ENCODE results near the gene C16orf95.
"Not testable (repeated sequence)": the region's sequence is repeated elsewhere in the genome, so short reads cannot be mapped to it uniquely, and the experiment has no call there.

C16orf95 gene

DNA sequence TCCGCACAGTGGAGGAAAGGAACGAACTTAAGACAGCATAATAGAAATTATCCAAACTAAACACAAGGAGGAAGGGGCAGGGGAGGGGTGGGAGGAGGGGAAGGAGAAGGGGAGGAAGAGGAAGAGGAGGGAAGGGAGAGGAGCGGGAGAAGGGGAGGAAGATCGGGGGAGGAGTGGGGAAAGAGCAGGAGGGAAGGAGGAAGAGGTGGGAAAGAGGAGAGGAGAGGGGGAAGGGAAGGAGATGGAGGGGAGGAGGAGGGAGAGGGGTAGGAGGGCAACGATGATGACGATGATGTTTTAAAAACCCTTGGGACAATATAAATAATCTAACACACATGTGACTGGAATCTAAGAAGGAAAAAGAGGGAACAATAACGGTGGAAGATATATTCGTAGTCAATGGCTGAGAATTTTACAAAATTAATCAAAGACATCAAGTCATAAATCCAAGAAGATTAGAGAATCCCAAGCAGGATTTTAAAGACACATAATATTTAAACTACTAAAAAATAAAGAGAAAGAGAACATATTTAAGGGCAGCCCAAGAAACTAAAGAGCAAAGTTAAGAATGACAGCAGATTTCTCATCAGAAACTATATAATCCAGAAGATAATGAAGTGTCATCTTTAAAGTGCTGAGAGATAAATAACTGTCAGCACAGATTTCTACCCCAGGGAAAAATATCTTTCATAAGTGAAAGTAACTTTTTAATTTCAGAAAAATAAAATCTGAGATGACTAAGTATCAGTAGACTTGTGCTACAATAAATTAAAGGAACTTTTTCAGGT is 30.2 kb downstream of the C16orf95 start:
- no peak for DNase-seq (ENCODE audit: low spot score)

DNA sequence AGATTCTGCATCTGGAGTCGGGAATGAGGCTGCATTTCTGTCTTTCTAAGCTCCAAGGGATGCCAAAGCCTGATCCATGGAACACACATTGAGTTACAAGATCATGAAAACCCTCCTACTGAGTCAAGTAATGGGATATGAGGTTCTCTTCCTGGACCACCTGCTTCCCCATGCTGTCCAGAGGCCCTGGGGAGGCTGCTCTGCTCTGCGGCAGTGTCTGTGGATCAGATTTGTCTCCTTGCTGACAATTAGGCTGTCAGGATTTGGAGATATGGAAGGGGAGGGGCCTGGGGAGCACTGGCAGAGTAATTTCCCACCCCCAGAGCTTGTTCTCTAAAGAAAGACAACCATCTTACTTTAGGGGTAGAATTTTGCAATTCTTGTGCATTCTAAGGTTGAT is 33.0 kb downstream of the C16orf95 start:
- DNase-seq (ENCODE audit: low spot score), result no peak

DNA sequence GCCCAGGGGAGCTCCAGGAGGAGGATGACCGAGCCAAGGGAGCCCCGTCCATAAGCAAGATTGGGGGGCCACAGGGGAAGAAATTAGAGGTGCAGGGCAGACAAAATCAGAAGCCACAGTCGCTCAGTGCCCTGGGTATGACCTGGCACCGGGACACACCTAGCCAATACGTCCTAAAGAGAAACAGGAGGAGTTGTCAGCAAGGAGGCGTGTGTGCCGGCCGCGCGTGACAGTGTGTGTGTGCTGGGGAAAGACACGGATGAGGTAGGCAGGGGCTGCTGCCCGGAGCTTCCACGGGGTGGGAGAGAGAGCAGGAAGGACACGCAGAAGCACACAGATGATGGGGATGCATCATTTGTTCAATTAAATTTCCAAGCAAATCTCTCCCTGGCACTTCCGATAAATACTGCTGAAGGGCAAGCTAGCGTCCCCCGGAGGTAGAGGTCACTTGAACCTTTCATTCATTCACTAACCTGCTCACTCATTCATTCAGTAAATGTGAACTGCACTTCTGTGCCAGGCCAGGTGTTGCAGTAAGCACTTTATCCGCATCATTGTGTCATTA is 38.0 kb downstream of the C16orf95 start:
- no peak for DNase-seq (ENCODE audit: low spot score)

DNA sequence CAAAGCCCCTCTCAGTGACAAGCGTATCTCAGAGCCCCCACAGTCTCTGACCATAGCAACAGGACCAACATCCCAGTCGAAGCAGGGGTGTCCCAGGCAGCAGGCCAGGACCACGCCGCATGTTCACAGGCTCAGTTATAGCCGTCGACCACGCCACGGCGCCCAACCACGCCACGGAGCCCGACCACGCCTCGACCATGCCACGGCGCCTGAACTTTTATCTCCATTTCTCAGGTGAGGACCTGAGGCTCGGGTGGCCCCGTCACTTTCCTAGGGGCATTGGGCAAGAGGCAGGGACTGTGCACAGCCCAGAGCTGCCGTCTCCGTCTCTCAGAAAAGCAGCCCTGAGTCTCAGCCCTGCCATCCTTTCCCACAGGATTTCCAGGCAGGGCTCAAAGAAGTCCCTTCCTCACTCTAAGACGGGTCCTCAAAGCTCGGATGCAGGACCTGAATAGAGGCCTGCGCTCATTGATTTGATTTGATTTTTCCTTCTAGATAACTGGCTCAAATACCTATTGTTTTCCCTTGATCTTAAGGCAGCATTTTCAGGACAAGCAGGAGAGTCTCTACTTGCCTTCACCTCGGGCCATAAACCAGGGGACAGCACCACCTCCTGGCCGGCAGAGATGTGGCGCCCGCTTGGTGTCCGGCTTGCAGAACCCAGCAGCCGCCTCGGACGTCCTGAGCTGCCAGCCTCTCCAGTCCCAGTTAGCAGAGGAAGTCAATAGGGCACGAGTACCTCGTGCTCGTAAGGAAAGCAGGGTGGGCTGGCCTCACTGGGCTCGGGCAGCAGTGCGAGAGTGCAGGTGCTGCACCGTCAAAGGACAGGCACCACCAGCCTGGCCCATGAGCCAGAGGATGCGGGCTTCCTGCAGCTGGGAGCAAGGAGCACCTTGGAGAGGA is 38.8 kb downstream of the C16orf95 start:
- peak; percentile 61 for DNase-seq (ENCODE audit: low spot score)

DNA sequence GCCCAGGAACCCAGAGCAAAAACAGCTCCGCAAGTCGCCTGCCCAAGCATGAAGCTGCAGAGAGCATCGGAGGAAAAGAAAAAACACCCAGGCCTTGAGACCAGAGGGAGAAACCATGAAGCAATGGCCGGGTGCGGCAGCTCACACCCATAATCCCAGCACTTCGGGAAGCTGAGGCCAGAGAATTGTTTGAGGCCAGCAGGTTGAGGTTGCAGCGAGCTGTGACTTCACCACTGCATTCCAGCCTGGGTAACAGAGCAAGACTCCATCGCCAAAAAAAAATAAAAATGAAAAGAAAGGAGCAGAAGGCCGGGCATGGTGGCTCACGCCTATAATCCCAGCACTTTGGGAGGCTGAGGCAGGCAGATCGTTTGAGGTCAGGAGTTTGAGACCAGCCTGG is 40.3 kb downstream of the C16orf95 start:
- DNase-seq (ENCODE audit: low spot score), result no peak

DNA sequence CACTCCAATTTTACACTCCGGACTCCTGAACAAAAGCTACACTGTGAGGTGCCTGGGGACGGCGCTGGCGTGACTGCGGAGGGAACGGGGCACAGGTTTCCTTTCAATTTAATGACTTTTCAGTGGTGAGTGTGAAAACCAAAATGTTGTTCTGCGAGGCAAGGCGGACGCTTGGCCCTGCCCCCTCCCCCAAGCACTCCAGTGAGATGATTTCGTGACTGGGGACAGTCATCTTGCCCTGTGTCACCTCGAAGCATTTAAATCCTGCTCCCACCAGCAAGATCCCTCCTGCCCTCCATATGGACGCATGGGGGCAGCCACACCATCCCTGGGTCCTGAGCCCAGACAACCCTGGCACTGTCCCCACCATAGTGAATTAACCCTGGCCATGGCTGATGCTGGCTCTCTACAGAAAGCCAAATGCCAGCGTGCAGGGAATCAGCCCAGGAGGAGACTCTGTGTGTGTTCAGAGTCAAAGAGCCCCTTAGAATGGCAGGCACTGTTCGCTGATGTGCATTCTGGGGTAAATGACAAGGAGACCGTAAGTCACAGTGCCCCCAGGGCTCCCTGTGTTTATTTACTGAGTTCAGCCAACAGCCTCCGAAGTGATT is 41.0 kb downstream of the C16orf95 start:
- DNase-seq (ENCODE audit: low spot score), result no peak

DNA sequence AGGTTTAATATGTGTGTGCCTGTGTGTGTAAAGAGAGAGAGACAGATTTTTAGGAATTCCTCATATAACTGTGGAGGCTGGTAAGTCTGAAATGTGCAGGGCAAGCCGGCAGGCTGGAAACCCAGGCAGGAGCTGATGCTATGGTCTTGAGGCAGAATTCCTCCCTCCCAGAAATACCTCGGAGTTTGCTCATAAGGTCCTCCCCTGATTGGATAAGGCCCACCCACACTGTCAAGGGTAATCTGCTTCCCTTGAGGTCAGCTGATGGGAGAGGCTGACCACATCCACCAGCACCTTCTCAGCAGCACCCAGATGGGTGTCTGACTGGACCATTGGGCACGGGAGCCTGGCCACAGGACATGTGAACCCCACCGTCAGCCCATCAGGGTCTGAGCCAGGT is 42.4 kb downstream of the C16orf95 start:
- DNase-seq (ENCODE audit: low spot score), result no peak

DNA sequence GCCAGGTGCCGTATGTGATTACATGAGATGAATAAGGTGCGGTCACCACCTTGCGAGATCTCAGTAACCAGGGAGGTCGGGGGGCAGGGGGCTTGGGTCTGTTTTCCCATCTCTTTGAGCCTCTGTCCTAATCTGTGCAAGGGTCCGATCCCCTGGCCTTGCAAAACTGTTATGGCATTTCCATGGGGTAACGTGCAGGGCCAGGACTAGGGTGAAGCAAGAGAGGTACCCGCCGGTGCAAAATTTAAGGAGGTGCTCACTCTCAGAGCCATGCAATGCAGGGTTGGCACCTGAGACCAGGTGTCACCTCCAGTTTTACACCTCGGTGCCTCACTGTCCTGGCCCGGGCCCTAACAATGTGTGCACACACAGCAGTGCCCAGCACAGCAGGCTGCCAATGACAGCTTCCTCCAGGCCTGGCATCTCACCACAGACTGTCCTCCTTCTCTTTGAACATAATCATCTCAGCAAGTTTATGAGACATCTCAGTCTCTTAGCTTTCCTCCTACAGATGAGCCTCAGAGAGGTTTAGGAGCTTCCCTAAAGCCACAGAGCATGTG is 43.6 kb downstream of the C16orf95 start:
- DNase-seq (ENCODE audit: low spot score), result no peak

DNA sequence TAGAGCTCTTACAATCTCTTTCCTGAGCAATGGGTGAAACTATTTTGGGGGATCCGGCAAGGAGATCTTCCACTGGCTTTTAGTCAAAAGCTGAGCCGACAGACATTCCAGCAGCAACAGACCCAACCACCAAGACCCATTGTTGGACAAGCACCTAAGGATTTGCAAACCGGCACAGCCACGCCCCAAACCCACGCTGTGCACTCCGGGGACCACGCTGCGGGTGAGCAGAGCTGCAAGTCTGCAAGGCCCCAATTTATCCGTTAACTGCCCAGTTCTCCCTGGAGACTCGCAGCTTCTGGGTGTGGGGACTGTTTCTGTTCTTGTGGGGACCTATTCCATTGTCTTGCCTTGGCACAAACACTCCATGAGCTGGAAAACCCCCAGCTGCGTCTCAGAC is 45.9 kb downstream of the C16orf95 start:
- no peak for DNase-seq (ENCODE audit: low spot score)

DNA sequence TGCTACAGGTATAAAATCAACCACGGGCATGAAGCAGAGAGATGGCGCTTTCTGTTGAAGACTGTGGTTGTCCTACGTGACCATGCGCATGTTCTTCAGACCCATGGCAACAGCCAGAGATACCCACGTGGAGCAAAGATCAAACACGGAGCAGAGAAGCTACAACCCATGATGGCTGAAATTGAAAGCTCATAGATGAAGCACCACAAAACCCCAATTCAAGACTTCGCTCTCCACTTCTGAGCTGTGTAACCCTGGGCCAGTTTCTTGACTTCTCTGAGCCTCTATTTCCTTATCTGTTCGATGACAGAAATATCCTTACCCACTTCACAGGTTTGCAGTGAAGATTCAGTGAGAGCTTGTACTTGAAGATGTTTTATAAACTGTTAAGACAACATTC is 49.6 kb downstream of the C16orf95 start:
- DNase-seq (ENCODE audit: low spot score), result no peak

DNA sequence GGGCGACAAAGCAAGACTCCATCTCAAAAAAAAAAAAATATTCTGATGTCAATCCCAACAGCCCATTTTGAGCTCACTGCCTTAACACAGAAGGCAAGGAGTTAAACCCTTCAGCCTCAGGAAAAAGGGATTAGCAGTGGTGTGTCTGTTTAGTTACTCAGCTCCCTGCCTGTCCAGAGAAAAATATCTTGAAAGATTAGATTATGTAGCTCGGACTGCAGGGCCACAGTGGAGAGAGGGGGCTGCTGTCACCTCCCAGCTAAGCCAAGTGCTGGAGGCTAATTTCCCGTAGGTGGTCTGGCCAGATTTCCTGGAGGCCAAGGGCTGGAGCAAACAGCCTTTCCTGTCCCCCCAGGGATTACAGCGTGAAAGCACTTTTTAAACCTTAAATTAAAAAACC is 50.3 kb downstream of the C16orf95 start:
- DNase-seq (ENCODE audit: low spot score), result no peak

DNA sequence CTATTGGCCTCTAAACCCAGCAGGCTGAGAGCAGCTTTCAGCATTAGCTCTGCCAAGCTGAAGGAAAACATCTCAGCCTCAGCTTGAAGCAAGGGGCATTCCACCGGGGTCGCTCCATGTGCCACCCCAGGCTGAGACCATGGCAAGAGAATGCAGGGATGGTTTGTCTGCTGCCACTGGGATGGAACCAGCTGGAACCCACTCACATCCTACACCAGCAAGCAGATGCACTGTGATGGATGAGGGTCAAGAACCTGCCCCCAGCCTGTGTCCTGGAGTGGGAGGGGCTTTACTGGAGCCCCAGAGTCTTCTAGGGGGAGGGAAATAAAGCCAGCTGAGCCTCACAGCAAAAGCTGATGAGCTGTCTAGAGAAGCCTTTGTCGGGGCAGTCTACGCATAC is 51.9 kb downstream of the C16orf95 start:
- DNase-seq (ENCODE audit: low spot score), result no peak

DNA sequence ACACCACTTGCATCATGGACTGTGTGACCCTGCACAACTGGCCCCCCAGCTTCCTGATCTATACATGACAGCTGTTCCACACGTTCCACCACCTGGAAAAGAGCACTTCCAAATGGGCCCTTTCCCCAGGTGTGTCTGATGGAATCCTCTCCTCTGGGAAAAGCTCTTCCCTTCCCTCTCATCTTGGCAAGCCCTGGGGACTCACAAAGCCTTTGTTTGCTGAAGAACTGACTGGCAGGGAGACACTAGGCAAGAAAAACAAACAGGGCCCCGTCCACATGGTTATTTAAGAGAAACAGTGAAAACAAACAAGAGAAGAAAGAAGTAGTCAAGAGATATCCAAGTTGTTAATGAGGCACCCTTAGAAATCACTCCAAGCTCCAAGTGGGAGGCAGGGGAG is 52.6 kb downstream of the C16orf95 start:
- no peak for DNase-seq (ENCODE audit: low spot score)

DNA sequence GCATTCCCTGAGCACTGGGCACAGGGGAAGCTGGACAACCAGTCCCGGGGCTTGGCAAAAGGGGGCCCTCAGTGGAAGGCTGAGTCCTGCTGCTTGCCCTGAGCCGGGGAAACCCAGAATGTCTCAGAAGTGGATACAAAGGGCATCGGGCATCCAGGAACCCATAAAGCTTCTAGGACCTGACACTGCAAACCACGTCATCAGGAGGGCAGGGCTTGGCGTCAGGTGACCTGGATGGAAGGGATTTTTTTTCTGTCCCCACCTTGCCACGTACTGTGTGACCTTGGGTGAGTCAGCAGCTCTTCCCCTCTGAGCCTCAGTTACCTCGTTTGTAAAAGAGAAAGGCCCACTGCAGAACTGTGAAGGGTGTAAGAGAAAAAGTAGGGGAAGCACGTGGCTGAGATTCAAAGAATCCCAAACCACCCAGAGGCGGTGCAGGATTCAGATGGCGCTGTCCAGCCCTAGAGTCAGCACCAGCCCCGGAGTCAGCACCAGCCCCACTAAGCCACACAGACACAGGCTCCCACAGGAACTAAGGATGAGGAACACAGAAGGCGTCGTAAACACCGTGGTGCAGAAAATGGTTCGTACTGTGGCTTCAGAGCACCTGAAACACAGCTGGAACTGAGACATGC is 53.7 kb downstream of the C16orf95 start:
- DNase-seq (ENCODE audit: low spot score), result no peak

DNA sequence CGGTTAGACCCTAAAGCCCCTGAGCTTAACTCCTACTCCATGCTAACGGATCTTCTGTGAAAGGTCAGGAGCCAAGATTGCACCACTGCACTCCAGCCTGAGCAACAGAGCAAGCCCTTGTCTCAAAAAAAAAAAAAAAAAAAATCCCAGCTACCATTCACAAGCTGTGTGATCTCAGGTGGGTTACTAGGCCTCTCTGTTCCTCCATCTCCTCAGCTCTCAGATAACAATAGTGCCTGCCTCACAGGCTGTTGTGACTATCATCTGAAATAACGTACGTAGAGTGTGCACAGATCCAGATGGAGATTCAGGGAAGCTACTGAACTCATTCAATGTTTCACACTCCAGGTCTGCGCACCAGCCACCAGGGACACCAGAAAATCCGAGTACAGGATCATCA is 57.8 kb downstream of the C16orf95 start:
- DNase-seq (ENCODE audit: low spot score), result no peak

DNA sequence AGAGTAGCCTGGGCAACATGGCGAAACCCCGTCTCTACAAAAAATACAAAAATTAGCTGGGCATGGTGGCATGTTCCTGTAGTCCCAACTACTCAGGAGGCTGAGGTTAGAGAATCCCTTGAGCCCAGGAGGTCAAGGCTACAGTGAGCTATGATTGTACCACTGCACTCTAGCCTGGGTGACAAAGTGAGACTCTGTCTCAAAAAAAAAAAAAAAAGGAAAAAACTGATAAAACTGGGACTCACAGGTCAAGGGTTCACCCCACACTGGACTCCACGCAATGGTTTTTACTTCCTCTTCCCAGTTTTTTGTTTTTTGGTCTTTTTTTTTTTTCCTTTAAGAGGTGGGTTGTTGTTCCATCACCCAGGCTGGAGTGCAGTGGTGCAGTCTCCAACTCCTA is 58.5 kb downstream of the C16orf95 start:
- DNase-seq (ENCODE audit: low spot score), result not testable (repeated sequence)

DNA sequence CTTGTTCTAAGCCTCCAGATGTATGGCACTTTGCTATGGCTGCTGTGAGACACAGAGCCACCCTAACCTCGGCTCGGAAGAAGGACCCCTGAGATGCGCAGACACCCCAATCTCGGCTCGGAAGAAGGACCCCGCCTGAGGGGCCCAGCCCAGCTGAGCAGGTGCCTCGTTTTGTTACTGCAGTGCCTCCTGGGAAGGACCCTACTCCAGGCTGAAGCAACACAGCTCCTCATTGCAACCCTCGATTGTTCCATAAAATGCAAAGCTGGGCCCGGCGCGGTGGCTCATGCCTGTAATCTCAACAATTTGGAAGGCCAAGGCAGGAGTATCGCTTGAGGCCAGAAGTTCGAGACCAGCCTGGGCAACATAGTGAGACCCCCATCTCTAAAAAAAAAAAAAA is 61.3 kb downstream of the C16orf95 start:
- no peak for DNase-seq (ENCODE audit: low spot score)

DNA sequence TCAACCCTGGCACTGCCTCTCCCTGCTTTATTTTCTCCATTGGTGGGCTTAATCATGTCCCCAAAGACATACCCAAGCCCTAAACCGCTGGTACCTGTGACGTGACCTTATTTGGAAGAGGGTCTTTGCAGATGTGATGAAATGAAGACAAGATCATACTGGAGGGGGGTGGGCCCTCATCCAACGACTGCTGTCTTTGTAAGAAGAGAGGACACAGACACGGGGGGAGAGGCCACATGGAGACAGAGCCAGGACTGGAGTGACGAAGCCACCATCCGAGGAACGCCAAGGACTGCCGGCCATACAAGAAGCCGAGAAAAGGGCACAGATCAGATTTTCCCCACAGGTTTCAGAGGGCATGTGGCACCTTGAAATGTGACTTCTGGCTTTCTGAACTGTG is 62.5 kb downstream of the C16orf95 start:
- no peak for DNase-seq (ENCODE audit: low spot score)

DNA sequence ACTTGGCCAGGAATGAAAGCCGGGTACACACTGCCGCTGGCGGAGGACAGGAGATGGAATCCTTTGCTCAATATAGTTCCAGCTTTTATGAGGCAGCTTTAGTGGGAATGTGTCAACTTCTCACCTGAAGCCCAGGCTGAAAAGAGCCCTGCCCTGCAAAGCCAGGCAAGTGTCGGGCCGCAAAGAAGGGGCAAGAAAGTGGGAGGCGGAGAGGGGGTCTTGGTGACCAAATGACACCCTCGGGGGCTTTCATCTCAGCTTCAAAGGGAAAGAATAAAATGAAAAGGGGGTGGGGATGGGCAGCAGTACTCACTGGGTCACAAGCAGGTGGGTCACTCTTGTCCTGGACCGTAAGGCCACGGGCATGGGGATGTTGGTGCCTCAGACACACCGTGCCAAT is 62.9 kb downstream of the C16orf95 start:
- no peak for DNase-seq (ENCODE audit: low spot score)

DNA sequence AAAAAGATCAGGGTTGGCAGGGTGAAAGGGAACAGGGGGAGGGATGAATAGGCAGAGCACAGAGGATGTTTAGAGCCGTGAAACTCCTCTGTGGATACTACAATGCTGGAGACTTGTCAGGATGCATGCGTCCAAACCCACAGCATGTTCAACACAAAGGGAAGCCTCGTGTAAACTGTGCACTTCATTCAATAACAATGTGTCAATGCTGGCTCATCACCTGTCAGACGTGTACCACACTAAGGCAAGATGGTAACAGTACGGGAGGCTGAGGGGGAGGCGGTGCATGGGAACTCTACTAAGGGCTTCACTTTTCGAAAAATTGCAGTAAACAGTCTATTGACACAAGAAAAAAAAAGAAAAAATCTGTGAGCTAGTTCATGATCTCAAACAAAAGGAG is 63.7 kb downstream of the C16orf95 start:
- no peak for DNase-seq (ENCODE audit: low spot score)
